Hepatocyte (in vitro differentiated cells): ENCODE results near the gene EPAS1. TPM values are rescaled to one million over a fixed set of nuclear protein-coding genes. Genes with fewer than 3 reads are reported as not detected.

Experiments used
- DNase-seq: peaks from one replicate; pipeline ENCODE4 v3.0.0-alpha.2; 2016; ENCODE audit warnings: low spot score
- H2AFZ ChIP-seq: fragments of 200-600 bp; sonication (generic); 2 replicates; pipeline ENCODE4 v1.6.0; 2016; ENCODE audit warnings: antibody characterized with exemption, mild to moderate bottlenecking
- H3K27ac ChIP-seq: fragments of 200-600 bp; sonication (generic); 2 replicates; pipeline ENCODE4 v1.5.1; 2016; ENCODE audit warnings: mild to moderate bottlenecking
- H3K27me3 ChIP-seq: fragments of 200-600 bp; sonication (generic); 2 replicates; pipeline ENCODE4 v1.6.1; 2016
- H3K36me3 ChIP-seq: fragments of 200-600 bp; sonication (generic); replicated peaks from 2 replicates; pipeline ENCODE4 v1.5.1; 2016; ENCODE audit warnings: low read depth; ENCODE audit not compliant: insufficient read depth
- H3K4me1 ChIP-seq: fragments of 200-600 bp; sonication (generic); 2 replicates; pipeline ENCODE4 v1.5.1; 2016; ENCODE audit warnings: mild to moderate bottlenecking, moderate library complexity; ENCODE audit not compliant: insufficient read depth
- H3K4me2 ChIP-seq: fragments of 200-600 bp; sonication (generic); 2 replicates; pipeline ENCODE4 v1.6.0; 2016
- H3K4me3 ChIP-seq: fragments of 200-600 bp; sonication (generic); 2 replicates; pipeline ENCODE4 v1.5.1; 2016; ENCODE audit warnings: mild to moderate bottlenecking
- H3K79me2 ChIP-seq: fragments of 200-600 bp; sonication (generic); 2 replicates; pipeline ENCODE4 v1.6.0; 2017; ENCODE audit warnings: mild to moderate bottlenecking
- H3K9me2 ChIP-seq: fragments of 200-600 bp; sonication (generic); replicated peaks from 2 replicates; pipeline ENCODE4 v1.6.0; 2017; ENCODE audit warnings: mild to moderate bottlenecking; ENCODE audit not compliant: insufficient read depth
- H3K9me3 ChIP-seq: fragments of 200-600 bp; sonication (generic); 2 replicates; pipeline ENCODE4 v1.5.1; 2016; ENCODE audit warnings: low read depth, mild to moderate bottlenecking
- H4K20me1 ChIP-seq: fragments of 200-600 bp; sonication (generic); 2 replicates; pipeline ENCODE4 v1.6.0; 2016; ENCODE audit warnings: mild to moderate bottlenecking; ENCODE audit not compliant: insufficient read depth, poor library complexity, severe bottlenecking
- EZH2 ChIP-seq: fragments of 200-600 bp; sonication (generic); IDR thresholded peaks from 2 replicates; pipeline ENCODE4 v1.6.1; 2016; ENCODE audit warnings: antibody characterized with exemption, mild to moderate bottlenecking, borderline replicate concordance
- EZH2phosphoT487 ChIP-seq: fragments of 200-600 bp; sonication (generic); IDR thresholded peaks from one replicate; pipeline ENCODE4 v1.6.1; 2018; ENCODE audit warnings: antibody characterized with exemption, mild to moderate bottlenecking, low read depth, moderate library complexity; ENCODE audit not compliant: unreplicated experiment, severe bottlenecking
- WGBS: methylation state at CpG from one replicate; pipeline ENCODE4 v1.1.6; 2016; ENCODE audit warnings: low lambda C conversion rate; ENCODE audit errors: missing lambda C conversion rate; 5-methylcytosine and 5-hydroxymethylcytosine counted together
- polyA plus RNA-seq: library from polyadenylated mRNA; unstranded; fragments of >200 nt; fragmentation: Nextera tagmentation; extraction: Ambion mirVana; gene quantifications from 2 replicates; pipeline ENCODE4 v1.2.1, GENCODE V29; 2016
- total RNA-seq: library from RNA; depleted of rRNA; stranded (reverse); fragments of >200 nt; gene quantifications from 2 replicates; pipeline ENCODE4 v1.2.3, GENCODE V29; 2014
- TF ChIP-seq, protein P1 (sequence below): fragments of 200-600 bp; sonication (generic); IDR thresholded peaks from 2 replicates; pipeline ENCODE4 v1.5.1; 2016; ENCODE audit warnings: antibody characterized with exemption, mild to moderate bottlenecking; ENCODE audit not compliant: poor library complexity

EPAS1 gene
- total and polyA plus RNA-seq, 2 experiments from 2014 or later, result 112 to 115 TPM

DNA sequence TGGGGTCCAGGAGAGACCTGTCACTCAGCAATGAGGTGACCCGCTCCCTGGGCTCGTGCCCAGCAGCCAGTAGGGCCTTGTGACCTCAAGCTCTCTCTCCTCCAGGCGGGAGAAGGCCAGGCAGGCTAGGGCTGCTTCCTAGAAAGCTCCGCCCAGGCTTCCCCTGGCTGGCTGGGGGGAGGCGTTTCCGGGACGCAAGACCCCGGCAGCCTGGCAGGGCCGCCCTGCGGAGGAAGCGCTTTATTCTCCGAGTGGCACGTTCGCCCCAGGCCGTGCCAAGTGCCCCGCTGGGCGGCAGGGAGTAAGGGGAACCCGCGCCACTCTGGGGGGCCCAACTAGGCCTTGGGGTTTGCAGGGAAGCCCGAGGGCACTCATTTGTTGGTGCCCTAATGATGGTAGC, 21.2 kb upstream of the EPAS1 start:
- Histone ChIP-seq H3K9me3 (no peaks in the 10 kb centered on the region), H3K9me2 (no peaks in the 10 kb centered on the region), H3K27ac (no peak overlapping the region), H3K4me3 (no peak overlapping the region), H3K4me1 (peaks cover 5% of the 10 kb centered on the region), H3K79me2 (no peaks in the 10 kb centered on the region), H2AFZ (no peak overlapping the region), H4K20me1 (no peaks in the 10 kb centered on the region), H3K36me3 (no peaks in the 10 kb centered on the region), H3K27me3 (no peaks in the 10 kb centered on the region), H3K4me2 (no peak overlapping the region)
- no peak for DNase-seq
- 70% methylated on average over 20 of the region's 20 CpGs for WGBS
- TF ChIP-seq EZH2phosphoT487 (no peak), EZH2 (no peak)
- TF ChIP-seq, protein P1, sequence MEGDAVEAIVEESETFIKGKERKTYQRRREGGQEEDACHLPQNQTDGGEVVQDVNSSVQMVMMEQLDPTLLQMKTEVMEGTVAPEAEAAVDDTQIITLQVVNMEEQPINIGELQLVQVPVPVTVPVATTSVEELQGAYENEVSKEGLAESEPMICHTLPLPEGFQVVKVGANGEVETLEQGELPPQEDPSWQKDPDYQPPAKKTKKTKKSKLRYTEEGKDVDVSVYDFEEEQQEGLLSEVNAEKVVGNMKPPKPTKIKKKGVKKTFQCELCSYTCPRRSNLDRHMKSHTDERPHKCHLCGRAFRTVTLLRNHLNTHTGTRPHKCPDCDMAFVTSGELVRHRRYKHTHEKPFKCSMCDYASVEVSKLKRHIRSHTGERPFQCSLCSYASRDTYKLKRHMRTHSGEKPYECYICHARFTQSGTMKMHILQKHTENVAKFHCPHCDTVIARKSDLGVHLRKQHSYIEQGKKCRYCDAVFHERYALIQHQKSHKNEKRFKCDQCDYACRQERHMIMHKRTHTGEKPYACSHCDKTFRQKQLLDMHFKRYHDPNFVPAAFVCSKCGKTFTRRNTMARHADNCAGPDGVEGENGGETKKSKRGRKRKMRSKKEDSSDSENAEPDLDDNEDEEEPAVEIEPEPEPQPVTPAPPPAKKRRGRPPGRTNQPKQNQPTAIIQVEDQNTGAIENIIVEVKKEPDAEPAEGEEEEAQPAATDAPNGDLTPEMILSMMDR, result no peak

DNA sequence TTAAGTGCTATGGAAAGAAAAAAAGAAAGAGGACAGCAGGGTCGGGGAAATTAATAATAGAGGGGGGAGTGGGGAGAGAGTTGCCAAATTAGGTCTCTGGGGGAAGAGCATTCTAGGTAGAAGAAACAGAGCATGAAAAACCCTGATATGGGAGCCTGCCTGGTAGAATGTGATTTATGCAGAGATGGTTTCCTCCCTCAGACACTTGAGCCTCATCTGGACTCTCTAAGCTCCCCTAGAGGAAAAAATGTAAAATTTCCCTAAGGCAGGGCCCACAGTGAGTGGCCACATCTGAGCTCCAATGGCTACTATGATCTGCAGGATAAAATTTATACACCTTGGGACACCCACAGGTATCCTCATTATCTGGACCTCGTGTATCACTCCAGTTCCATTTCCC, 20.6 kb upstream of the EPAS1 start:
- DNase-seq, result no peak
- TF ChIP-seq, protein P1, result peak; percentile 19
- no peak for TF ChIP-seq EZH2
- H3K9me3 ChIP-seq, result no peaks in the 10 kb centered on the region
- H3K27me3 ChIP-seq, result no peaks in the 10 kb centered on the region
- 89% methylated on average over 2 of the region's 2 CpGs for WGBS
- H3K79me2 ChIP-seq, result no peaks in the 10 kb centered on the region
- H3K9me2 ChIP-seq, result no peaks in the 10 kb centered on the region
- no peak overlapping the region for H3K4me3 ChIP-seq
- no peaks in the 10 kb centered on the region for H4K20me1 ChIP-seq
- no peak overlapping the region for H2AFZ ChIP-seq
- H3K4me1 ChIP-seq, result peaks cover 5% of the 10 kb centered on the region
- H3K4me2 ChIP-seq, result no peak overlapping the region
- H3K36me3 ChIP-seq, result no peaks in the 10 kb centered on the region
- no peak overlapping the region for H3K27ac ChIP-seq

DNA sequence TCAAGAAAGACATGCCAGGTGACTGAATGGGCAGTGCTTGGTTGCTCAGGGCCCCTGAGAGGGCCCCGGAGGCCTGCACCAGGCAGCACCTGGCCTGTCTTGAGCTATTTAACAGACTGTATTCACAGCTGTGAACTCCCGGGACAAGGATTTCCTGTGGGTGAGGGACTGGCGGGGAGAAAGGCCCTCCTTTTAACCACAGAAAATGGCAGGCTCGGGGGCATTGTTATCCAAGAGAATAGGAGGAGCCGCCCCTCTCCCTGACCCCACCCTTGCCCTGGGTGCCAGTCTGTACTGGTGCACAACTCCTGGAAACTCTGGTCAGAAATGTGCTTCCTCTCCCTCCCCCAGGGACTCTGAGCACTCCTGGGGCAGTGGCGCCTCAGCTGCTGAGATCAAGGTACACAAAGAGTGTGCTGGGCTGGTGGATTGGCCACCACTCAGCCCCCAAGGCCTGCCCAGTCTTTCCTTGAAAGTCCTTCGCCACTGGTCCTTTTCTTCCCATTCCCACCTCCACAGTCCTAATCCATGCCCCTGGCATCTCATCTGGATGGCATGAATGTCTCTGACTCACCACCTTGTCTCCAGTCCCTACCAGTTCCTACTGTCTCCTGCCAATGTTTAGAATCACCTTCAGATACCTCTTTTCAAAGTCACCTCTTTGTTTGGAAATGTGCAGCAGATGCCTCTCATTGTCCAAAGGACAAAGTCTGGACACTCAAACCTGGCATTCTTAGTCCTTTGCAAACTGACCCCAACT, 19.6 kb upstream of the EPAS1 start:
- no peak overlapping the region for H3K27ac ChIP-seq
- H3K4me1 ChIP-seq, result peaks cover 5% of the 10 kb centered on the region
- H2AFZ ChIP-seq, result no peak overlapping the region
- H3K4me3 ChIP-seq, result no peak overlapping the region
- WGBS, result 89% methylated on average over 7 of the region's 7 CpGs
- H3K79me2 ChIP-seq, result no peaks in the 10 kb centered on the region
- H3K9me3 ChIP-seq, result no peaks in the 10 kb centered on the region
- no peaks in the 10 kb centered on the region for H3K9me2 ChIP-seq
- no peak for TF ChIP-seq EZH2phosphoT487
- no peak for TF ChIP-seq EZH2
- TF ChIP-seq, protein P1, result no peak
- H3K36me3 ChIP-seq, result no peaks in the 10 kb centered on the region
- no peak overlapping the region for H3K4me2 ChIP-seq
- peak; percentile 24 for DNase-seq
- H4K20me1 ChIP-seq, result no peaks in the 10 kb centered on the region
- no peaks in the 10 kb centered on the region for H3K27me3 ChIP-seq

DNA sequence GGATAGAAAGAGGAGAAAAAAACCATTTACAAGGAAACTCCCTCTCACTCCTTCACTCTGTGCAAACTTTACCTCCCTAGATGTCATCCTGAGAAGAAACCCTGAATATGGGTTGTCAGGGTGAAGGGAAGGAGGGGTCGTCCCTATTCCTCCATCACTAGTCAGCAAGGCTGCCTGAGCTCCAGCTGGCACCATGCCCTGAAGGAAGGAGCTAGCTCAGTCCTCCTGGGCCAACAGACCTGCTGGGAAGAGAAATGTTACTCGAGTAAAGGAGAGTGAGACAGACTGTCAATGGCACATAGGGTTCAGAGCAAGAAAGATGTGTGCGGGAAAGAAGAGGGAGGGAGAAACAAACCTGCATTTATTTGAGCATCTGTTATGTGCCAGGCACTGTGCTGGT, 18.3 kb upstream of the EPAS1 start:
- Histone ChIP-seq H3K4me1 (peaks cover 5% of the 10 kb centered on the region), H3K27me3 (no peaks in the 10 kb centered on the region), H3K4me2 (no peak overlapping the region), H4K20me1 (no peaks in the 10 kb centered on the region), H3K9me3 (no peaks in the 10 kb centered on the region), H3K36me3 (no peaks in the 10 kb centered on the region), H3K27ac (no peak overlapping the region), H3K4me3 (no peak overlapping the region), H2AFZ (no peak overlapping the region), H3K79me2 (no peaks in the 10 kb centered on the region), H3K9me2 (no peaks in the 10 kb centered on the region)
- DNase-seq, result no peak
- no peak for TF ChIP-seq EZH2phosphoT487
- TF ChIP-seq EZH2, result no peak
- TF ChIP-seq, protein P1, result no peak
- 87% methylated on average over 3 of the region's 3 CpGs for WGBS
